Activated T-cell treated with anti-CD3 and anti-CD28 coated beads, Interleukin-2, amount 50 U/mL, for 1 hour (primary cell): ENCODE data around the gene PIK3R1.
A peak's percentile ranks its signal among the peaks of the same experiment; 100 is the strongest.

Experiments
- DNase-seq: peaks from one replicate; pipeline ENCODE4 v3.0.0-alpha.2; 2020

PIK3R1 gene

GRCh38 chr5:68303754-68304420 lies 88.3 kb downstream of the PIK3R1 start:
- no peak for DNase-seq

DNA sequence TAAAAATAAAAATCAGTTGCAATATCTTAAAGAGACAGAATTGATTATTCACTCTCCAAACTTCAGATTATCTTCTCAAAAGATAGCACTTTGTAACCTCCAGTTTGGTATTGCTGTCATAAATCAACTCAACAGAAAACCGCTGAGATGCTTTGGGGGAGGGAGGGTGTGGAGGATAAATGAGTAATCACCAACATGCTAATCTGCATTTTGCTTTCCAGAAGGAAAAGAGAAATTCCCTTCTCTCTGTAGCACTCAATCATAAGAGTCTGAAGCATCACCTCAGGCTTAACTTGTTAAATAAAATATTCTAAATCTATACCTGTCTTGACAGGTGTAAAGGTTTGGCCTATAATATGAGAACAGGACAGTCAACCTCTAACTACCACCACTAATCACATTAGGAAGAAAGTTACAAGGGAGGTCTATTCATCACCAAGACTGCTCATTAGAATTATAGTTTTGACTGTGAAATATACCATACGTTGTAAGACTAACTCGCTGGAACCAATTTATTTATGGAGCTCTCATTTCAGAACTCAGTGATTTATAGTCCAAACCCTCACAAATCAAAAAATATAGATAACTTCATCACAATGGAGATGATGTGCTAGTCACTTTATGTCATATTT lies 89.0 kb downstream of the PIK3R1 start:
- no peak for DNase-seq

GRCh38 chr5:68305223-68305870 lies 89.8 kb downstream of the PIK3R1 start:
- DNase-seq, result no peak

DNA sequence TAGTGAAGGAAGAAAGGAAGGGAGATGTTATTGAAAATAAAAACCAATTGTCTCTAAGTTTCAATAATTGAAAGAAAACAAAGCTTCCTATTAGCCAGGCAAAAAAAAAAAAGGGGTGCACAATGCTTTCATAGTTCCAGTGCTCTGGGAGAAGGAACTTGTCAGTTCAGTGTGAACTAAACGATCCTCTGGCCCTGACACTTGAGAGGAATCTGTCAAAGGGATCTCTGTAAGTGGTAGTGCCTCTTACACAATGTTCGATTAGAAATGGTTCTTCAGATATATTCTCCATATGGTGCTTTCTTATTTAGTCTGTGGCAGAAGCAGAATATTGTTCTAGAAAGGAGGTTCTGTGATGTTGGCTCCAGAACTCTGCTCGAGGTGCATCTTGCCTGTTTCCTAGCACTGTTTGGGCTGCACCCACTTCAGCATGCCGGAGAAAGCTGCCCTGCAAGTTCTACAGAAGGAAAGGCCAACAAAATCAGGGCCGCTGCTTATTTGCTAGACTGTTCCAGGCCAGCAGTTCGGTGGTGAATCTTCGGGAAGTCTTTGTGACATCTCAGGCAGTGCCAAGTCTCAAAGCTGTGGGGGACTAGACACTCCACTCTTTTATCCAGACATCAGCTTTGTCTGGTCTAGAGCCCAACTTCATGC lies 90.9 kb downstream of the PIK3R1 start:
- no peak for DNase-seq

- no peak for DNase-seq
These were observed 97.8 kb downstream of the PIK3R1 start for GRCh38 chr5:68313336-68313735.

GRCh38 chr5:68314465-68314864 lies 98.9 kb downstream of the PIK3R1 start:
- DNase-seq, result no peak

DNA sequence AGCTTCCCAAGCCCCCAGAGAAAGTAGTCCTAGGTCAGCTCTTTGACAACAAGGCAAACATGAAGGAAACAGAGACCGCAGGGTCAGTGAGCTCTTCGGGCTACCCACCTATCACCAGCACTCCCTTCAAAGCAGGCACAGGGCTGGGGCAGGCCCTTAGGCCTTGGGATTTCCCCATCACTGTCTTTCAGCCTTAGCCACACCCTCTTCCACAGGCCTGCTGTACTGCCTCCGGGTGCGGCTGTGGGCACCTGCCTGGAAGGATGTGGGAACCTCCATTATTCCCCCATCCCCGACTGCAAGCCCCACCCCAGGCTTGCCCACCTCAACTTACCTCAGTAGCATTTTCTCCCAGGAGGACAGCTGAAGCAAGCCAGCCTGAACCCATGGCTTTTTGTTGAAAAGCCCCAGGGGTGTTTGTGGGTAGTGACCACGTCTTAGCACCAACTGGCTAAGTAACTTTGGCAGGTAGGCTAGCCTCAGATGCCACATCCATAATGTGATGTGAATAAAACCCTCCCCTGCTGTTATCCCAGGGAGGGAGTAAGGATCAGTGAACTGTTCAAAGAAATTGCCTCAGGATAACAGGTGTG lies 100.2 kb downstream of the PIK3R1 start:
- DNase-seq, result peak; percentile 23

GRCh38 chr5:68316469-68316868 lies 100.9 kb downstream of the PIK3R1 start:
- no peak for DNase-seq

DNA sequence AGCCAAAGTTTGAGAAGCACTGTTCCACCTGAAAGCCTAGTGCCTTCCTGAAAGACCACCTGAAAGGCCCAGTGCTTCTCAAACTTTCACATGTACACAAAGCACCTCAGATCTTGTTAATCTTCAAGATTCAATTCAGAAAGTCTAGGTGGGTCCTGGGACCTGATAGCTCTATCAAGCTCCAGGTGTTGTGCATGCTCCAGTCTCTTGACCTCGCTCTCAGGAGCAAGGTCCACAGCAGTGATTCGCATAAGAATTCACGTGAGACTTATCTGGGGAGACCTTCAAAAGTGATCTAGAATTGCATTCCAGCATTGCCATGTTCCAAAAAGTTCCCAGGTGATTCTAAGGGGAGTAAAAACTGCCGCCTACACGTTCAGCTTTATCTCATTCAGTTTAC lies 102.1 kb downstream of the PIK3R1 start:
- no peak for DNase-seq

DNA sequence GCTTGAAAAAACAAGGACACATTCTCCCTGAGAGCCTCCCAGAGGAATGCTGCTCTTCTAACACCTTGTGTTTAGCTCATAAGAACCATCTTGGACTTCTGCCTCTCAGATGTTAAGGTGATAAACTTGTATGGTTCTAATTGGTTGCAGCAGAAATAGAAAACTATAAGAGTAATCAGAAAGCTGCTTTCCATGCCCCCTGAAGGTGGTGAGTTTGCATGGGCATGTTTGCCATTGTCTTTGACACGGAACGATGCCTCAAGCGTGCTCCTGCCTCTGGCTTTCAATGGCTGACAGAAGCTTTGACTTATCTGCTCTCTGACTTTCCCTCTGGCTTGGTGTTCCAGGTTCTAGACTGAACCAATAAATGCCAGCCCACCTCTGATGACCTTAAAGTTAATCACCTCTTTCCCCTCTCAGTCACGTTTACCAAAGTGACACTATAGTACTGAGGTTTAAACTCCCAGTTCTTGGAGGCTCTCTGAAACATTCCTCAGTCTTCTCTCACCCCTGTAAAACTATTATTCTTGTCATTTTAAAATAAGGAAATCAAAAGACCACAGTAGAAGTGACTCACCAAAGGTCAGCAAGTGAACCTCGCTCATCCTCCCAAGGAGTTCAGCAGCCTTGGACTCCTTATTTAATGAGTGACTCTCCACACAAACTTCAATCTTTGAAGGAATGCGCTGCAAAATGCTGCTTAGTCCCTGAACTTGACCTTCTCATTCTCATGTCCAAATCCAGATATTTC lies 103.6 kb downstream of the PIK3R1 start:
- no peak for DNase-seq

DNA sequence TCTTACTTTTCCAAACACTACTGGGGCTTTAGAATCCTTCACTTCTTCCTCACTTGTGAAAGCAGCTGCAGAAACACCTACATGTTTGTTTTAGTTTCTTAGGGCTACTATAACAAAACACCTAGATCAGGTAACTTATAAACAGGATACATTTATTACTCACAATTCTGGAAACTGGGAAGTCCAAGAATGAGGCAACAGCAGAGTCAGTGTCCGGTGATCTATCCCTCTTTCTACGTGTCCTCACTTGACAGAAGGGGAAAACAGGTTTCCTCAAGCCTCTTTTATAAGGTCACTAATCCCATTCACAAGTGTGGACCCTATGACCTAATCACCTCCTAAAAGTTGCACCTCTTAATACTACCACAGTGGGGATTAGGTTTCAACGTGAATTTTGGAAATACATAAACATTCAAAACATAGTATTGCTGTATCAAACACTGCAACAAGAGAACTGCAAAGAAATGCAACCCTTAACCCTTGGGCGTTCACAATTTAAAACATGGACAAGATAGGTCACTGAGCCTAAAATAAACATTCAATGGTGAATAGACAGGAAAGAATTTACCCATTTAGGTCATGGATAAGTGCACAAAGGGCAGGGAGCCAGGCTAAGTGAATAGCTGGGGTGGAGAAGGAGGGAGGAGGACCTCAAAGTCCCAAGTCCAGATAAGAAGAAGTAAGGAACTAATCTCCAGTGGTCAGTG lies 104.3 kb downstream of the PIK3R1 start:
- DNase-seq, result no peak

DNA sequence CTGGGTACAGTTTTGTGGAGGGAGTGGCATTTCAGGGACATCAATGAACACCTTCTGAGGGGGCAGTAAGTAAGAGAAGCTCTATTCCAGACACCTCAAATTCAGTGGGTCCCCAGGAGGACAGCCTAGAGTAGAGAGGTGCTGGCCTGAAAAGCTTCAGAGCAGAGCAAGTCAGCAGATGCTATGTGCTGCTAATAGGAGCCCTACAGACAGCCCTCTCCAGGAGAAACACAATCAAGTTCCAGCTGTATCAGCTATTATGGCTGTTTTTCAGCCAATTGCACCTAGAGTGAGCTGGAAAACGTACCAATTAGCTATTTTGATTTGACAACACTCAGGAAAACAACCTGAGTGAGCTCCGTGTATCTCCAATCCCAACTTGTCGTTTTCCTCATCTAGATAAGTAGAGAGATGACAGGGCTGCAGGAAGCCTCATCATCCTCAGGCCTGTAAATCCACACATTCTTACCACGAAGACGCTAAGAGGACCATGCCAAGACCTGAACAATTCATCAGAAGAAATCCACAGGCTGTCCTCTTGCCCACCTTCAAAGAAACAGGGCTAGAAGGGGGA lies 104.9 kb downstream of the PIK3R1 start:
- DNase-seq, result no peak

GRCh38 chr5:68325065-68325580 lies 109.6 kb downstream of the PIK3R1 start:
- DNase-seq, result no peak

- DNase-seq, result no peak
These were observed 114.1 kb downstream of the PIK3R1 start for GRCh38 chr5:68329554-68330255.

- no peak for DNase-seq
These were observed 115.0 kb downstream of the PIK3R1 start for GRCh38 chr5:68330574-68330973.

GRCh38 chr5:68331192-68332079 lies 115.9 kb downstream of the PIK3R1 start:
- no peak for DNase-seq

GRCh38 chr5:68332080-68332451 lies 116.5 kb downstream of the PIK3R1 start:
- no peak for DNase-seq

DNA sequence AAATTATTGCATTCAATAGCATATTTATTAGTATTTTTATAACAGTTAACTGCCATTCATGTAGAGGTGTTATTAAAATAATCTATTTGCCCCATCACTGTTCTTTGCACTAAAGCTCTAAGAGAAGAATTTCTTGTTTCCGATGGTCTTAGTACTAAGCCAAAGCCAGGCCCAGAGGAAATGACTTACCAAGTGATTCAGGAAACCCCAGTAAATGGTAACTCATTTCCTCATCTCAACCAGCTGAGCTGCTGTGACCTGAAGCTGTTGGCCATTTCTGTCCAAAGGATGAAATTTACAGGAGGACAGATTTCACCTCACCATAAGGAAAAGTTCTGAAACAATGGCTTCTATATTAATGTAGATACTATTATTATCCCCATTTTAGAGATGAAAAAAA lies 117.0 kb downstream of the PIK3R1 start:
- DNase-seq, result no peak

GRCh38 chr5:68333649-68334552 lies 118.3 kb downstream of the PIK3R1 start:
- DNase-seq, result no peak
